Breast epithelium (tissue), 4 donors: Measurements from ENCODE around the gene ANG. TPM values are rescaled to one million over a fixed set of nuclear protein-coding genes. Genes with fewer than 3 reads are reported as not detected.
"Not testable (repeated sequence)": the region's sequence is repeated elsewhere in the genome, so short reads cannot be mapped to it uniquely, and the experiment has no call there.

Experiments used
- DNase-seq, 2 donors: peaks; one replicate each; pipeline ENCODE4 v3.0.0-alpha.2; 2019; ENCODE audit warnings: low spot score in 2 of 2
- H3K27ac ChIP-seq, 2 donors: fragments of 200-600 bp; sonication (generic) in 1 of 2; one replicate each; pipeline ENCODE4 v1.5.1; 2016 to 2019; ENCODE audit warnings: mild to moderate bottlenecking in 1 of 2
- H3K27me3 ChIP-seq, 2 donors: fragments of 200-600 bp; sonication (generic) in 1 of 2; one replicate each; pipeline versions ENCODE4 v1.5.1 to v1.6.0; 2017 to 2019; ENCODE audit warnings: control low read depth in 1 of 2, mild to moderate bottlenecking in 1 of 2
- H3K36me3 ChIP-seq: fragments of 200-600 bp; one replicate; pipeline ENCODE4 v1.5.1; 2019
- H3K4me1 ChIP-seq, 2 donors: fragments of 200-600 bp; sonication (generic); one replicate each; pipeline ENCODE4 v1.5.1; 2016 to 2019; ENCODE audit warnings: control low read depth in 1 of 2
- H3K4me3 ChIP-seq, 3 donors: fragments of 200-600 bp; sonication (generic); 1 replicate in 2 of 3; 2 replicates in 1 of 3; pipeline ENCODE4 v1.5.1; 2016 to 2019; ENCODE audit warnings: mild to moderate bottlenecking in 3 of 3, moderate library complexity in 2 of 3
- H3K9me3 ChIP-seq, 2 donors: fragments of 200-600 bp; sonication (generic) in 1 of 2; one replicate each; pipeline ENCODE4 v1.5.1; 2016 to 2019; ENCODE audit warnings: control low read depth in 1 of 2
- POLR2A ChIP-seq: fragments of 450-650 bp; IDR thresholded peaks from one replicate; pipeline ENCODE4 v1.6.1; 2016; ENCODE audit warnings: antibody characterized with exemption, mild to moderate bottlenecking, moderate library complexity
- POLR2AphosphoS5 ChIP-seq, 3 donors: sonication (generic); formaldehyde crosslinking; IDR thresholded peaks; one replicate each; pipeline ENCODE4 v1.6.1; 2017; ENCODE audit warnings: antibody characterized with exemption in 3 of 3
- intact Hi-C: fragments of 100-400 bp; cut with DNase I; formaldehyde crosslinking; loops from one replicate; pipeline ENCODE4 v1.15.1; 2023; ENCODE audit warnings: low total_unique reads
- total RNA-seq, 3 donors: library from RNA; depleted of rRNA; stranded (reverse); fragments of >200 nt; gene quantifications; one replicate each; pipeline ENCODE4 v1.1.0, GENCODE V29; 2016
- TF ChIP-seq, protein P1 (sequence below), 3 donors: fragments of 450-650 bp; IDR thresholded peaks; one replicate each; pipeline ENCODE4 v1.5.1; 2016 to 2017; ENCODE audit warnings: antibody characterized with exemption in 3 of 3, mild to moderate bottlenecking in 3 of 3, moderate library complexity in 3 of 3

The ANG gene
- total RNA-seq, 3 donors from 2014 or later, result 49.2 to 59.8 (median 55.5) TPM

DNA sequence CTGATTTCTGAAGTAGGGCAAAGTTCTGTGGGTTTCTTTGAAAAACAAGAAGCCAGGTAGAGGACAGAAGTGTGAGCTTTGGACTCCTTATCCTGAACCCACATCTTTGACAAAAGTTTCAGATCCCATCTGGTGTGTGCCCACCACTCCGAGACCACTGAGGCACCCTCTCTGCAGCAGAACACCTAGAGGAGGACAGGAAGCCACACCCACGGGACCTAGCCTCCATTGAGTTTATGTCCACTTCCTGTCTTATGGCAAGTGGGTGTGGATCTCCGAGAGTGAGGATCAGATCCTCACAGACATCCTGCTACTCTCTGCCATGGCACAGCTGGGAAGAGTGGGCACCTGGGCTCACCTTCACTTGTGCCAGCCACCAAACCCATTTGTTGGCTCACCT lies 30.3 kb upstream of the ANG start:
- Histone ChIP-seq H3K9me3 (no peaks in the 10 kb centered on the region), H3K4me3 (no peak overlapping the region), H3K36me3 (no peaks in the 10 kb centered on the region), H3K27me3 (peaks cover 4 to 43% of the 10 kb centered on the region in 2 donors), H3K27ac (no peak overlapping the region), H3K4me1 (no peaks in the 10 kb centered on the region)
- TF ChIP-seq, protein P1, sequence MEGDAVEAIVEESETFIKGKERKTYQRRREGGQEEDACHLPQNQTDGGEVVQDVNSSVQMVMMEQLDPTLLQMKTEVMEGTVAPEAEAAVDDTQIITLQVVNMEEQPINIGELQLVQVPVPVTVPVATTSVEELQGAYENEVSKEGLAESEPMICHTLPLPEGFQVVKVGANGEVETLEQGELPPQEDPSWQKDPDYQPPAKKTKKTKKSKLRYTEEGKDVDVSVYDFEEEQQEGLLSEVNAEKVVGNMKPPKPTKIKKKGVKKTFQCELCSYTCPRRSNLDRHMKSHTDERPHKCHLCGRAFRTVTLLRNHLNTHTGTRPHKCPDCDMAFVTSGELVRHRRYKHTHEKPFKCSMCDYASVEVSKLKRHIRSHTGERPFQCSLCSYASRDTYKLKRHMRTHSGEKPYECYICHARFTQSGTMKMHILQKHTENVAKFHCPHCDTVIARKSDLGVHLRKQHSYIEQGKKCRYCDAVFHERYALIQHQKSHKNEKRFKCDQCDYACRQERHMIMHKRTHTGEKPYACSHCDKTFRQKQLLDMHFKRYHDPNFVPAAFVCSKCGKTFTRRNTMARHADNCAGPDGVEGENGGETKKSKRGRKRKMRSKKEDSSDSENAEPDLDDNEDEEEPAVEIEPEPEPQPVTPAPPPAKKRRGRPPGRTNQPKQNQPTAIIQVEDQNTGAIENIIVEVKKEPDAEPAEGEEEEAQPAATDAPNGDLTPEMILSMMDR (IDR thresholded peaks at IDR 0.05), result no peak
- TF ChIP-seq POLR2A (no peak), POLR2AphosphoS5 (IDR thresholded peaks at IDR 0.05) (no peak)
- intact Hi-C loops, result no loop called here
- no peak for DNase-seq

DNA sequence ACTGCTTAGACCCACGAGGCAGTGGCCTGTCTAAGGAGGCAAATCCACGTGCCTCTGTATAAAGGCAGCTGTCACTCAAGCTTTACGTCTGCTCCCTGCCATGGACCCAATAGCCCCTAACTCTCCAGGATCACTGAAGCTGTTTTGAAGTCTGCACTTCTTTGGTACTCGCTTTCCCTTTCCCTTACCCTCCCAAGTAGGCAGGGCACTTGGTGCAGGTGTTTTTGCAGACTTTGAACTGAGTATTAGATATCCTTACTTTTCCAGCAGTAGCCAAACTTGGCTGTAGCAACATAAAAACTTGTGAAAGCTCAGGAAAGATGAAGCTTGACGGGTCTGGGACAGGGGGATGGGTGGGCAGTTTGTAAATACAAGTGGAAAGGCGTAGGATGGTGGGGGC lies 29.2 kb upstream of the ANG start:
- no peaks in the 10 kb centered on the region for H3K36me3 ChIP-seq
- H3K4me1 ChIP-seq, result no peaks in the 10 kb centered on the region
- no peak for DNase-seq
- TF ChIP-seq POLR2AphosphoS5 (IDR thresholded peaks at IDR 0.05), result no peak
- TF ChIP-seq, protein P1 (IDR thresholded peaks at IDR 0.05), result no peak
- no peak for TF ChIP-seq POLR2A
- intact Hi-C loops, result no loop called here
- H3K9me3 ChIP-seq, result no peaks in the 10 kb centered on the region
- no peak overlapping the region for H3K4me3 ChIP-seq
- peaks cover 0 to 36% of the 10 kb centered on the region in 2 donors for H3K27me3 ChIP-seq
- H3K27ac ChIP-seq, result no peak overlapping the region

DNA sequence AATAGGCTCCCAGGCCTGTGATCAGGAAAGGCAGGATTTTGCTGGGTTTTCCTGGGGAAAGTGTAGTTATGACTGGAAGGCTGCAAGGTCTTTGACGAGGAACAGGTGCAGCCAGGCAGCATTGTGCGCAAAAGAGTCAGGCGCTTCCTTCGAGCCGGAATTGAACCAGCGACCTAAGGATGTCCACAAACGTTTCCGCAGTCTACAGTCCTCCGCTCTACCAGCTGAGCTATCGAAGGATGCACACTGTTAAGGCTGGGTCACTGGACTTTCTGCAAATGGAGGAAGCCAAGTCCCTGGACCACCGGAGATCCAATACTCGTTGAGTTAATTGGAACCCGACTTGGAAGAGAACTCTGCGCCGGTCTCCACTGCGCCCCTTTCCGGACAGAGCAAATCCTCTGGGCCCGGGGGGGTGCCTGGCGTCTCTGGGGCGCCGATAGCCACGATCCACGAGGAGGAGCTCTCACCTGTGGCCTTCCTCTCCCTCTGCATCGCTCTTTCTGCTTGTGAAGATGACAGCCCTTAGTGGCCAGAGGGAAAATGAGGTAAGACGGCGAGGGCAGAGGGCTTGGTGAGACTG lies 28.7 kb upstream of the ANG start:
- intact Hi-C loops, result loop anchor here (2.0 kb wide), 1 partner anchor 15 kb away; no protein-coding TSS in a partner anchor
- no peaks in the 10 kb centered on the region for H3K36me3 ChIP-seq
- no peak overlapping the region for H3K27ac ChIP-seq
- H3K27me3 ChIP-seq, result peaks cover 0 to 36% of the 10 kb centered on the region in 2 donors
- no peak overlapping the region for H3K4me3 ChIP-seq
- no peaks in the 10 kb centered on the region for H3K4me1 ChIP-seq
- H3K9me3 ChIP-seq, result no peaks in the 10 kb centered on the region
- TF ChIP-seq, protein P1 (IDR thresholded peaks at IDR 0.05), result no peak
- TF ChIP-seq POLR2AphosphoS5 (IDR thresholded peaks at IDR 0.05), result no peak
- TF ChIP-seq POLR2A, result no peak
- no peak for DNase-seq

DNA sequence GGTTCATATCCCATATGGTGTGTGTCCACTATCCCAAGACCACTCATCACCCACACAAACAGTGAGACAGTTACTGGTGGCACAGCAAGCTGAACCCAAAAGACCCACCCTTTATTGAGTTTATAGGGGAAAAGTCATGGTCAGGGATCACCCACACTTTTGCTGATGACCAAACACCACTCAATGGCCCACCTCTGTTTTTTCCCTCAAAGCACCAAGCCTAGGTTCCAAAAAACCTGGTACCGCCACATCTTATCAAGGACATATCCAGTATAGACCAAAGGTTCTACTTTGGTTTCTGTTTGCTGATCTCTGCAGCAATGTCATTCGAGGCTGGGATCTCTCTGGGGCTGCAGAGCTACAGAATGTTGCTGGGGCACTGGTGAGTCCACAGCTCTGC lies 27.4 kb upstream of the ANG start:
- Histone ChIP-seq H3K4me3 (no peak overlapping the region), H3K27me3 (peaks cover 0 to 25% of the 10 kb centered on the region in 2 donors), H3K27ac (no peak overlapping the region), H3K36me3 (no peaks in the 10 kb centered on the region), H3K4me1 (no peaks in the 10 kb centered on the region), H3K9me3 (no peaks in the 10 kb centered on the region)
- intact Hi-C loops, result loop anchor here (2.0 kb wide), 1 partner anchor 14 kb away; no protein-coding TSS in a partner anchor
- no peak for DNase-seq
- TF ChIP-seq, protein P1 (IDR thresholded peaks at IDR 0.05), result no peak
- TF ChIP-seq POLR2AphosphoS5 (IDR thresholded peaks at IDR 0.05) (no peak), POLR2A (no peak)

DNA sequence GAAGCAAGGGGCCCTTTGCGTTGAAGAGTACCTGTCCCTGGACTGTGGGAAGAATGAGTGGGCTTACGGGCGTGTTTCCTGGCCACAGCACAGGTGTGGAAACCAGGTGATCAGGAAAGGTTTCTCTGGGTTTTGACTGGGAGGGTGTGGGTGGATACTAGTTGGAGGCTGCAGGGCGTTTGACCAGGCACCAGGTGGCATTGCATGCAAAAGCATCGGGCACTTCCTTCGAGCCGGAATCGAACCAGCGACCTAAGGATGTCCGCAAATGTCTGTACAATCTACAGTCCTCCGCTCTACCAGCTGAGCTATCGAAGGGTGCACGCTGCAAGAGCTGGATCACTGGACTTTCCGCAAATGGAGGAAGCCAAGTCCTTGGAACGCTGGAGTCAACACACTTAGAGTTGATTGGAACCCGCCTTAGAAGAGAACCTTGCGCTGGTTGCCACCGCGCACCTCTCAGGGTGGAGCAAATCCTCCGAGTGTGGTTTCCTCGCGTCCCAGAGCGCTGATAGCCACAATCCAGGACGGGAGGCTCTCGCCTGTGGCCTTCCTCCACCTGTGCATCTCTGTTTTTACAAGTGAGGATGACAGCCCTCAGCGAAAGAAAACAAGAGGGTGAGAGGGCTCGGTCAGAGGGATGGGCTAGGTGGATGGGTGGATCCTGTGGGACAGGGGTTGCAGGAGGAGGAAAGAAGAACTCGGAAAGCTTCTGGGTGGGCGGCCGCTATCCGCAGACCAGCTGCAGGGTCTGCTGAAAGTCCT lies 25.4 kb upstream of the ANG start:
- peak; percentile 70 to 83 for DNase-seq
- intact Hi-C loops, result no loop called here
- Histone ChIP-seq H3K9me3 (no peaks in the 10 kb centered on the region), H3K27ac (peak overlapping the region in 1 of 2 donors; percentile 7), H3K27me3 (peaks cover 0 to 12% of the 10 kb centered on the region in 2 donors), H3K4me3 (peak overlapping the region in 2 of 3 donors; percentile 43 to 56), H3K4me1 (no peaks in the 10 kb centered on the region), H3K36me3 (no peaks in the 10 kb centered on the region)
- TF ChIP-seq POLR2AphosphoS5 (IDR thresholded peaks at IDR 0.05) (peak in 2 of 3 donors; percentile 38 to 44), POLR2A (no peak)
- TF ChIP-seq, protein P1 (IDR thresholded peaks at IDR 0.05), result peak in 2 of 3 donors; percentile 55 to 67

DNA sequence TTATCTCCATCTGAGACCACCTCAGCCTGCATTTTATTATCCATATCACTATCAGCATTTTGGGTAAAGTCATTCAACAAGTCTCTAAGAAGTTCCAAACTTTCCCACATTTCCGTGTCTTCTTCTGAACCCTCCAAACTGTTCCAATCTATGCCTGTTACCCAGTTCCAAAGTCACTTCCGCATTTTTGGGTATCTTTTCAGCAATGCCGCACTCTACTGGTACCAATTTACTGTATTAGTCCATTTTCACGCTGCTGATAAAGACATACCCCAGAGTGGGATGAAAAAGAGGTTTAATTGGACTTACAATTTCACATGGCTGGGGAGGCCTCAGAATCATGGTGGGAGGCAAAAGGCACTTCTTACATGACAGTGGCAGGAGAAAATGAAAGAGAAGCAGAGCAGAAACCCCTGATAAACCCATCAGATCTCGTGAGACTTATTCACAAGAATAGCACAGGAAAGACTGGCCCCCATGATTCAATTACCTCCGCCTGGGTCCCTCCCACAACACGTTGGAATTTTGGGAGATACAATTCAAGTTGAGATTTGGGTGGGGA lies 22.1 kb upstream of the ANG start:
- H3K27me3 ChIP-seq, H3K9me3 ChIP-seq, H3K36me3 ChIP-seq, H3K4me3 ChIP-seq, H3K27ac ChIP-seq, H3K4me1 ChIP-seq, intact Hi-C loops, DNase-seq: not testable (repeated sequence)
